Ascending aorta (tissue), 2 donors: ENCODE data around the gene SCYL3. TPM values are rescaled to one million over a fixed set of nuclear protein-coding genes. Genes with fewer than 3 reads are reported as not detected.
"Not testable (repeated sequence)": the region's sequence is repeated elsewhere in the genome, so short reads cannot be mapped to it uniquely, and the experiment has no call there.

ENCODE experiments used
- DNase-seq, 2 donors: peaks; one replicate each; pipeline ENCODE4 v3.0.0-alpha.2; 2019; ENCODE audit warnings: low spot score in 2 of 2
- H3K27ac ChIP-seq, 2 donors: fragments of 200-600 bp; sonication (generic); one replicate each; pipeline ENCODE4 v1.5.1; 2016 to 2017; ENCODE audit warnings: mild to moderate bottlenecking in 1 of 2
- H3K27me3 ChIP-seq: fragments of 200-600 bp; sonication (generic); one replicate; pipeline ENCODE4 v1.5.1; 2017
- H3K36me3 ChIP-seq, 2 donors: fragments of 200-600 bp; sonication (generic); one replicate each; pipeline ENCODE4 v1.5.1; 2016
- H3K4me1 ChIP-seq, 2 donors: fragments of 200-600 bp; sonication (generic); one replicate each; pipeline ENCODE4 v1.5.1; 2016 to 2017; ENCODE audit warnings: mild to moderate bottlenecking in 1 of 2
- H3K4me3 ChIP-seq, 2 donors: fragments of 200-600 bp; sonication (generic); one replicate each; pipeline ENCODE4 v1.5.1; 2016 to 2017; ENCODE audit warnings: mild to moderate bottlenecking in 1 of 2
- H3K9me3 ChIP-seq, 2 donors: fragments of 200-600 bp; sonication (generic); one replicate each; pipeline ENCODE4 v1.5.1; 2016
- intact Hi-C: fragments of 100-400 bp; cut with DNase I; formaldehyde crosslinking; loops from one replicate; pipeline ENCODE4 v1.15.1; 2023
- total RNA-seq: library from RNA; depleted of rRNA; stranded (reverse); fragments of >200 nt; gene quantifications from one replicate; pipeline ENCODE4 v1.1.0, GENCODE V29; 2016
- TF ChIP-seq, protein P1 (sequence below), 3 experiments: fragments of 200-600 bp in 2 of 3; fragments of 450-650 bp in 1 of 3; sonication (generic) in 2 of 3; IDR thresholded peaks; one replicate each; pipeline ENCODE4 v1.5.1; 2016 to 2019; ENCODE audit warnings: antibody characterized with exemption in 3 of 3, mild to moderate bottlenecking in 1 of 3, moderate library complexity in 1 of 3

Gene SCYL3
- total RNA-seq, 1 donor from 2014 or later = 0.96 TPM

DNA sequence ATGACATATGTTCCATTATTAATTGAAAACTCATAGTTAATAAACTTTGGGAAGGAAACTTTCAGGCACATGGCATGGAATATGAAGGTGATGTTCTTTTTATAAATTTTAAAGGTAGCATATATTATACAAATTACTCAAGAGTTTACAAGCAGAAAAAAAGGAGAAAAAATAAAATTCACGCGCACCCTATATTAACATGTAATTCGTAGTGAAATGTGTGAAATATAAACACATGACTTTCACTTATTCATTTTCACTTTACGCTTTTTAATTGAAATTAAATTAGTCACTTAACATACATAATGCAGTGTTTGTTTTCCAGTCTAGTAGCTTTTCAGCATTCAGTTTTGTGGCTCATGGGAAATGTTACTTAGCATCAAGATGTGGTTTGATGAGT lies 27.4 kb upstream of the SCYL3 start:
- peaks cover 0 to 4% of the 10 kb centered on the region in 2 donors for H3K36me3 ChIP-seq
- TF ChIP-seq, protein P1, sequence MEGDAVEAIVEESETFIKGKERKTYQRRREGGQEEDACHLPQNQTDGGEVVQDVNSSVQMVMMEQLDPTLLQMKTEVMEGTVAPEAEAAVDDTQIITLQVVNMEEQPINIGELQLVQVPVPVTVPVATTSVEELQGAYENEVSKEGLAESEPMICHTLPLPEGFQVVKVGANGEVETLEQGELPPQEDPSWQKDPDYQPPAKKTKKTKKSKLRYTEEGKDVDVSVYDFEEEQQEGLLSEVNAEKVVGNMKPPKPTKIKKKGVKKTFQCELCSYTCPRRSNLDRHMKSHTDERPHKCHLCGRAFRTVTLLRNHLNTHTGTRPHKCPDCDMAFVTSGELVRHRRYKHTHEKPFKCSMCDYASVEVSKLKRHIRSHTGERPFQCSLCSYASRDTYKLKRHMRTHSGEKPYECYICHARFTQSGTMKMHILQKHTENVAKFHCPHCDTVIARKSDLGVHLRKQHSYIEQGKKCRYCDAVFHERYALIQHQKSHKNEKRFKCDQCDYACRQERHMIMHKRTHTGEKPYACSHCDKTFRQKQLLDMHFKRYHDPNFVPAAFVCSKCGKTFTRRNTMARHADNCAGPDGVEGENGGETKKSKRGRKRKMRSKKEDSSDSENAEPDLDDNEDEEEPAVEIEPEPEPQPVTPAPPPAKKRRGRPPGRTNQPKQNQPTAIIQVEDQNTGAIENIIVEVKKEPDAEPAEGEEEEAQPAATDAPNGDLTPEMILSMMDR (IDR thresholded peaks at IDR 0.05) = no peak
- no peaks in the 10 kb centered on the region for H3K27me3 ChIP-seq
- no peak for DNase-seq
- intact Hi-C loops = no loop called here
- H3K4me3 ChIP-seq = no peak overlapping the region
- no peak overlapping the region for H3K27ac ChIP-seq
- H3K4me1 ChIP-seq = no peaks in the 10 kb centered on the region
- H3K9me3 ChIP-seq = no peaks in the 10 kb centered on the region

GRCh38 chr1:169918927-169919326 lies 25.2 kb upstream of the SCYL3 start:
- Histone ChIP-seq H3K4me1 (no peaks in the 10 kb centered on the region), H3K36me3 (peaks cover 0 to 4% of the 10 kb centered on the region in 2 donors), H3K27ac (no peak overlapping the region), H3K27me3 (no peaks in the 10 kb centered on the region), H3K4me3 (no peak overlapping the region), H3K9me3 (no peaks in the 10 kb centered on the region)
- TF ChIP-seq, protein P1 (IDR thresholded peaks at IDR 0.05) = no peak
- DNase-seq = no peak
- intact Hi-C loops = no loop called here

- H3K9me3 ChIP-seq, H3K4me3 ChIP-seq, H3K27me3 ChIP-seq, DNase-seq, H3K36me3 ChIP-seq, H3K4me1 ChIP-seq, H3K27ac ChIP-seq, intact Hi-C loops: not testable (repeated sequence)
Measured at GRCh38 chr1:169918220-169918619, 24.5 kb upstream of the SCYL3 start.

DNA sequence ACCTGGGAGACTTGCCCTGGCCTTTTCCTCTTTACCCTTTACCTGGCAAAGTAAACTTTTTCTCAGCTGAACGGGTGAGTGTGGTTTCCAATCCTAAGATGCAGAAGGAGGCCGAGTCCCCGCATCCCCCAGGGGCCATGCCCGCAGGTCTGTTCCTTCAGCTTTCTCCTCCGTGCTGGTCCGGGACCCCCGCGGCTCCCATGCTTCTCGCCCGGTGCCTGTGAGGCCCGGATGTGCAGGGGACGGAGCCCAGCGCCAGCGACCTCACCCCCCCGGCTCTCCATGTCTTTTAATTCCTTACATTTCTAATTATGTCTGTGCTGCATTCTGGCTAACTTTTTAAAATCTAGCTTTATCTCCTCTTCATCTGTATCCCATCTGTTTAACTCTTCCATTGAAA lies 21.5 kb upstream of the SCYL3 start:
- Histone ChIP-seq H3K27ac (no peak overlapping the region), H3K9me3 (no peaks in the 10 kb centered on the region), H3K4me3 (no peak overlapping the region), H3K27me3 (no peaks in the 10 kb centered on the region), H3K4me1 (no peaks in the 10 kb centered on the region), H3K36me3 (no peaks in the 10 kb centered on the region)
- DNase-seq = no peak
- TF ChIP-seq, protein P1 (IDR thresholded peaks at IDR 0.05) = no peak
- intact Hi-C loops = no loop called here

DNA sequence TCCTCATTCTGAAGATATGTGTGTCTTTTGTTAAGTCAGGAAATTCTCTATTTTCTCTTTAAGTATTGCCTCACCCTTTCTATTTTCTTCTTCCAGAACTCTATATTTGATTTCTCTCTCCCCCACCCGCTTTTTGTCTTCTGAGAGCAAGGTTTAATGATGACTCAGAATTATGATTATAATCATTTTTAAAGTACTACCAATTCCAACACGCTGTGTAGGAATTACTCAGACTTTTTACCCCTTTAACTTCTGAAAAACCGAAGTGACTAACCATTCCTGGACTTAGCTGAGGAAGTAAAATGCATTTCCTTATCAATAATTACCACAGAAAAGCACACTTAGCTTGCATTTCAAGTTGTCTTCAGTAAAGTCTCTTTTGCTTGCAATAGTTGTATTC lies 20.8 kb upstream of the SCYL3 start:
- H3K36me3 ChIP-seq = no peaks in the 10 kb centered on the region
- TF ChIP-seq, protein P1 (IDR thresholded peaks at IDR 0.05) = no peak
- H3K9me3 ChIP-seq = no peaks in the 10 kb centered on the region
- H3K27me3 ChIP-seq = no peaks in the 10 kb centered on the region
- no peak for DNase-seq
- no peak overlapping the region for H3K4me3 ChIP-seq
- intact Hi-C loops = no loop called here
- no peaks in the 10 kb centered on the region for H3K4me1 ChIP-seq
- no peak overlapping the region for H3K27ac ChIP-seq

- DNase-seq = no peak
- Histone ChIP-seq H3K4me1 (no peaks in the 10 kb centered on the region), H3K36me3 (no peaks in the 10 kb centered on the region), H3K4me3 (no peak overlapping the region), H3K9me3 (no peaks in the 10 kb centered on the region), H3K27ac (no peak overlapping the region), H3K27me3 (no peaks in the 10 kb centered on the region)
- TF ChIP-seq, protein P1 (IDR thresholded peaks at IDR 0.05) = no peak
- intact Hi-C loops = no loop called here
Measured at GRCh38 chr1:169909499-169909898, 15.8 kb upstream of the SCYL3 start.
